Mesenteric fat pad (tissue), 1 donor: ENCODE measurements around the gene PNKD. TPM values are rescaled to one million over a fixed set of nuclear protein-coding genes. Genes with fewer than 3 reads are reported as not detected.

Experiments
- DNase-seq: peaks from one replicate; pipeline ENCODE4 v3.0.0-alpha.2; 2020; ENCODE audit warnings: low spot score
- microRNA-seq: library from miRNA; unstranded; fragments of <30 nt; microRNA quantifications from one replicate; pipeline ENCODE4 v1.2.0, GENCODE V29; 2020; ENCODE audit warnings: borderline number of aligned reads
- total RNA-seq: library from RNA; stranded (reverse); fragmentation: NEBNext Ultra II Directional; extraction: Animal tissue kit (Norgen Biotek cat#: 25700); gene quantifications from one replicate; pipeline ENCODE4 v1.2.1, GENCODE V29; 2021
- donor health status: DM: yes; HTN: yes; CAD: no.

PNKD gene
- total RNA-seq, 1 donor from 2014 or later, result 51.5 TPM

- no peak for DNase-seq
These were observed 124.7 kb downstream of the PNKD start for GRCh38 chr2:218395090-218395444.

DNA sequence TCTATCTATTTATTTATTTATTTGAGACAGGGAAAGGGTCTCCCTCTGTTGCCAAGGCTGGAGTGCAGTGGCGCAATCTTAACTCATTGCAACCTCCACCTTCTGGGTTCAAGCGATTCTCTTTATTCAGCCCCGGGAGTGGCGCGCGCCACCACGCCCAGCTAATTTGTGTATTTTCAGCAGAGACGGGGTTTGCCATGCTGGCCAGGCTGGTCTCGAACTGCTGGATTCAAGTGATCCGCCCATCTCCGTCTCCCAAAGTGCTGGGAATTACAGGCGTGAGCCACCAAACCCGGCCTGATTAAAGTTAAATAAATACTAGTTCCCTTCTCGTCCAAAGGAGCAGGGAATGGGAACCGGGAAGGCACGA is 125.1 kb downstream of the PNKD start:
- no peak for DNase-seq

DNA sequence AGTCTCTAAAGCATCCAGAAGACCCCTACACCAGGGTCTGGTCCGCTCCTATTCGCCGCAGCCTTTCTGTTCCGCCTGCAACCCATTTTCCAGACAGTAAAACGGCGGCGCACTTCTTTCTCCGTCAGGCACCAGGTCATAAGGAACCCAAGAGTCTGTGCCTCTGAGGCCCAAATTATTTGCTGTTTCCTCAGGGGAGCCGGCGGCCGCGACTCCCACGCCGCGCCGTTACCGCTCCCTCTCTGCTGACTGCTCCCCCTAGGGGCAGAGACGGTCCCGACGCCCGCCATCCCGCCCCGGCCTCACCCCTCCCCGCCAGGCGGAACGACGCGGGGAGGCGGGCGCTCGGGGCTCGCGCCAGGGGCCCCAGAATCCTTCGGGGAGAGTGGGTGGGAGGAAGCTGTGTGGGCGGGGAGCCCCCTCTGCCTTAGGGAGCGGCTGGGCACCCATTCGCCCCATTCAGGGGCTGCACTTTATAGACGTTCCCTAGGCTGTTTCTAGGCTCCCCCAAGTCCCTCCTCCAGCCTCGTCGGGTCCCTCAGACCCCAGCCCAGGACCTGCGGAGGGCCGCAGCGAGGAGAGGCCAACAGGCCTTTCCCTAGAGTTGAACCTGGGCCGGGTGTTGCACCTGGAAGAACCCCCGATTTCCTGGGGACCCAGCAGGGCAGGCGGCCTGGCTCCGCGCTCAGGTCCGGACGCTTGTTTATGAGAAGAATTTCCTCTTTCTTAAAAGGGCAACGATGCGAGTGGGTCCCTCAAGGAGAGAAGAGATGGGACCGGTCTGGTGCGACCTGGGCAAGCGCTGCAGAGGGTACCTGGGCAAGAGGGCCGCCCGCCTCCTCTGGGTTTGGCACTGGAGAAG is 125.7 kb downstream of the PNKD start:
- DNase-seq, result peak; percentile 97

Small RNA genes lying within 50 kb of the gene (microRNA-seq; reads per million reads assigned to microRNA genes)
- gene MIR6513, result 5.8 reads per million
- gene MIR6810, result not detected

Other genes starting within 250 kb of the PNKD start
- gene RUFY4, start 201.3 kb upstream of the PNKD start, total RNA-seq, result 0.42 TPM
- gene CXCR2, start 144.5 kb upstream of the PNKD start, total RNA-seq, result 9.9 TPM
- gene CXCR1, start 103.6 kb upstream of the PNKD start, total RNA-seq, result 7.2 TPM
- 323 TPM for gene ARPC2, start 53.3 kb upstream of the PNKD start, total RNA-seq
- 34.8 TPM for gene GPBAR1, start 9.5 kb upstream of the PNKD start, total RNA-seq
- gene AAMP, start 382 bp upstream of the PNKD start, total RNA-seq, result 89.7 TPM
- gene TMBIM1, start 22.0 kb downstream of the PNKD start, total RNA-seq, result 516 TPM
- not detected for gene CATIP, start 86.3 kb downstream of the PNKD start, total RNA-seq
- 122 TPM for gene SLC11A1, start 111.8 kb downstream of the PNKD start, total RNA-seq
- 123 TPM for gene CTDSP1, start 129.3 kb downstream of the PNKD start, total RNA-seq
- 0.55 TPM for gene VIL1, start 148.6 kb downstream of the PNKD start, total RNA-seq